HG03575 (cell line): ENCODE results near the gene RIMKLA.

ENCODE experiments used
- ATAC-seq: cut with Tn5 transposase; IDR thresholded peaks from one replicate; pipeline ENCODE4 v1.9.1; 2021; ENCODE audit not compliant: unreplicated experiment, insufficient number of reproducible peaks, low FRiP score; ENCODE audit errors: extremely low read depth

RIMKLA gene

DNA sequence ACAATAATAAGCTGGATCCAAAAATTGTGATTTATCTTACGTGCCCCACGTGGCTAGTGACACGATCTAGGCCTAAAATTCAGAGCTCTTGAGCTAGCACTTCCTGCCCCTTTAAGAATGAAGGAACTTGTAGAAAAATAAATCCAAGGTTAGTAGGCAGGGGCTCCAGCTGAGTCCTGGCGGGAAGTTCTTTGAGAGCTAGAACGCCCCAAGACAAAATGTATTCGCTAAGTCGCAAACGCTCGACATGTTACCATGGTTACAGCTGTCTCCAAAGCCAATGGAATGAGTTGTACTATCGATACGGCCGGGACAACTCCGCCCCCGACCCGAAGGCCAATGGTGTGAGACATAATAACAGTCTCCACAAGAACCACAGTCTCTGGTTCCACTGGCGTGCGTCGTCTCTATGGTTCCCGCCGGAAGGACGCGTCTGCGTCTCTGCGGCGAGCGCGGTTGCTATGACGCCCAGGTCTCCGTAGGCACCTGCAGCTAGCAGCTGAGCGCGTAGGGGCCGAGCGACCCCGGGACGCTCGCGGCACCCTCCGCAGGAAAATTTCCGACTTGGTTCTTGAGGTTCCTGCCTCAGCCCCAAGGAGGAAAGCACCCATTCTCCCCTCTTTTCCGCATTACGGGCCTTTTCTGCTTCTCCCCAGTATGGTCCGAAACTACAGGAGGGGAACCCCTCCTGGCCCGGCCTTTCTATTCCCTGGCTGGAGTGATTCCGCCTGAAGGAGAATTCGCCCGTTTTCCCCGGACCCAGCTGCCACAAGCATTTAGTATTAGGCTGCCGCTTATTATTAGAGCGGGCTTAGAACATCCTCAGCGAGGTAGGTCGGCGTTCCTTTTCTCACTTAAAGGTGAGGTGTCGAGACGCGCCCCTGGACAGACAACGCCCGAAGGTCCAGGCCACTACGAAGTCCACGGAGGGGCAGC lies 82.5 kb downstream of the RIMKLA start, which contains the start of gene CCDC30:
Gene CCDC30 (plus strand): TSS at position 459 of the 936 bp plus-strand sequence. CDS start 17,266 bp downstream, outside the sequence.
- peak; percentile 76 for ATAC-seq

DNA sequence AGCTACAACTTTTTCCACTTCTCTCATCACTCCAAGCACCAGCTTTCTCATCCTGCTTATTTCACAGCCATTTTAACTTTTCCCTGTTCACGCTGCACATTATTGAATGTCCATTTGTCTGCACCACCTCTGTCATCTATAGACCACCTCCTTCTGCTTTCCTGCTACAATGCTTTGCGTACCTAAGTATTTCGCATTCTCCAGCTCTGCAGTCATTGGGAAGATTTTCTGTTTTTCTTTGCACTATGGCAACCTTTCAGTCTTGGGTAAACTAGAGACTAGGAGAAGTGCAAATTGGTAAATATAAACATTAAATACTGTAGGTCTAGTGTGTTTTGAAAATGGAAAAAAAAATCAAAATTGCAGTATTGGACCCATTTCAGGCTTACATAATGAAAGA lies 83.3 kb downstream of the RIMKLA start:
- ATAC-seq, result no peak

DNA sequence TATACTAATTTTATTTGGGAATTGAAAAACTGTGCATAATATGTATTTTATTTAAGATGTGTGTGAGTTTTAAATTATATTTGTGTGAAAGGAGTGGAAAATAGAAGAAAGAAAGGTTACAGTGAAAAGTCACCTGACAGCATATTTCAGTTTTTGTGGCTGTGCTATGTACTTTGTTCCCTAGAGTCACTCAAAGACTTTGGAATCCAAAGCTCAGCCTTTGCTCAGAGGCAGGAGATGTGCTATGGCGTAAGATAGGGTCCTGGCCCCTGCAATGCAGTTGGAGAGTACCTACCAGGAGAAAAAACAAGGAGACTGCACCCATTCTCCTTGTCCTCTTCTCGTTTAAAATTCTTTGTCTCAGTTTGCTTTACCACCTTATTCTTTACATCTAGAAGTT lies 85.4 kb downstream of the RIMKLA start:
- no peak for ATAC-seq

DNA sequence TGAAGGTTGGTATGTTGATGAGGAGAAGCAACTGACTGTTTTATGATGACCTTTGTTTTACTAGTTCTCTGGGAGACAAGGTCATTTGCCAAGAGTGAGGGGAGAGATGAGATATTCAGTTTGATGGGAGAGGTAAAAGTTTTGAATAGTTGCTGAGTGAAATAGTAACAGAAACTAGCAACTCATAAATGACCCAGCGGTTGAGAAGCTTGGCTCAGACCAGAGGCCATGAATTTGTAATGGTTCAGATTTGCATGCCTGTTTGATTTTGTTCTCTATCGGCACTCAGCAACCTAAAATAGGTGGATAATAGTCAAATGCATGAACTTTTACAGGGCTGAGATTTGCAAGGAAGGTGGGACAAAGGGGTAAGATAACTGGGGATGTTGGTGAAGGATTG lies 89.1 kb downstream of the RIMKLA start:
- ATAC-seq, result no peak
